Esophagus muscularis mucosa (tissue), 4 donors: Measurements from ENCODE around the gene NAA15.

Source experiments
- EP300 ChIP-seq: sonication (generic); formaldehyde crosslinking; IDR thresholded peaks from one replicate; pipeline ENCODE4 v1.6.1; 2017; ENCODE audit warnings: antibody characterized with exemption
- POLR2A ChIP-seq: fragments of 450-650 bp; IDR thresholded peaks from one replicate; pipeline ENCODE4 v1.6.1; 2017; ENCODE audit warnings: antibody characterized with exemption, moderate library complexity, mild to moderate bottlenecking, low read depth
- POLR2AphosphoS5 ChIP-seq, 2 donors: sonication (generic); formaldehyde crosslinking; IDR thresholded peaks; one replicate each; pipeline ENCODE4 v1.6.1; 2017; ENCODE audit warnings: antibody characterized with exemption in 2 of 2
- TF ChIP-seq, protein P1 (sequence below), 3 experiments: fragments of 200-600 bp in 2 of 3; fragments of 450-650 bp in 1 of 3; sonication (generic) in 2 of 3; IDR thresholded peaks; one replicate each; pipeline ENCODE4 v1.5.1; 2017 to 2019; ENCODE audit warnings: antibody characterized with exemption in 3 of 3, mild to moderate bottlenecking in 2 of 3, moderate library complexity in 1 of 3

DNA sequence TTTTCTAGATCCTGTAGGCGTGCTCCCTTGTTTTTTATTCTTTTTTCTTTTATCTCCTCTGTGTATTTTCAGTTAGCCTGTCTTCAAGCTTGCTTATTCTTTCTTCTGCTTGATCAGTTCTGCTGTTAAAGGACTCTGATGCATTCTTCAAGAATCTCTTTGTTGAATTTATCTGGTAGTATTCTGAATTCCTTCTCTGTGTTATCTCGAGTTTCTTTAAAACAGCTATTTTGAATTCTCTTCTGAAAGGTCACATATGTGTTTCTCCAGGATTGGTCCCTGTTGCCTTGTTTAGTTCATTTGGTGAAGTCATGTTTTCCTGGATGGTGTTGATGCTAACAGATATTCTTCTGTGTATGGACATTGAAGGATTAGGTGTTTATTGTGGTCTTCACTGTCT, 167.9 kb downstream of the NAA15 start:
- TF ChIP-seq, protein P1, sequence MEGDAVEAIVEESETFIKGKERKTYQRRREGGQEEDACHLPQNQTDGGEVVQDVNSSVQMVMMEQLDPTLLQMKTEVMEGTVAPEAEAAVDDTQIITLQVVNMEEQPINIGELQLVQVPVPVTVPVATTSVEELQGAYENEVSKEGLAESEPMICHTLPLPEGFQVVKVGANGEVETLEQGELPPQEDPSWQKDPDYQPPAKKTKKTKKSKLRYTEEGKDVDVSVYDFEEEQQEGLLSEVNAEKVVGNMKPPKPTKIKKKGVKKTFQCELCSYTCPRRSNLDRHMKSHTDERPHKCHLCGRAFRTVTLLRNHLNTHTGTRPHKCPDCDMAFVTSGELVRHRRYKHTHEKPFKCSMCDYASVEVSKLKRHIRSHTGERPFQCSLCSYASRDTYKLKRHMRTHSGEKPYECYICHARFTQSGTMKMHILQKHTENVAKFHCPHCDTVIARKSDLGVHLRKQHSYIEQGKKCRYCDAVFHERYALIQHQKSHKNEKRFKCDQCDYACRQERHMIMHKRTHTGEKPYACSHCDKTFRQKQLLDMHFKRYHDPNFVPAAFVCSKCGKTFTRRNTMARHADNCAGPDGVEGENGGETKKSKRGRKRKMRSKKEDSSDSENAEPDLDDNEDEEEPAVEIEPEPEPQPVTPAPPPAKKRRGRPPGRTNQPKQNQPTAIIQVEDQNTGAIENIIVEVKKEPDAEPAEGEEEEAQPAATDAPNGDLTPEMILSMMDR (IDR thresholded peaks at IDR 0.05), result no peak
- TF ChIP-seq POLR2AphosphoS5 (IDR thresholded peaks at IDR 0.05) (no peak), POLR2A (no peak), EP300 (no peak)
